CD4-positive, alpha-beta T cell treated with Interleukin-4 for 1 hour (primary cell): Measurements from ENCODE around the gene EML1.

Experiments used
- DNase-seq, 2 donors: peaks; one replicate each; pipeline ENCODE4 v3.0.0-alpha.2; 2020 to 2022

The EML1 gene

DNA sequence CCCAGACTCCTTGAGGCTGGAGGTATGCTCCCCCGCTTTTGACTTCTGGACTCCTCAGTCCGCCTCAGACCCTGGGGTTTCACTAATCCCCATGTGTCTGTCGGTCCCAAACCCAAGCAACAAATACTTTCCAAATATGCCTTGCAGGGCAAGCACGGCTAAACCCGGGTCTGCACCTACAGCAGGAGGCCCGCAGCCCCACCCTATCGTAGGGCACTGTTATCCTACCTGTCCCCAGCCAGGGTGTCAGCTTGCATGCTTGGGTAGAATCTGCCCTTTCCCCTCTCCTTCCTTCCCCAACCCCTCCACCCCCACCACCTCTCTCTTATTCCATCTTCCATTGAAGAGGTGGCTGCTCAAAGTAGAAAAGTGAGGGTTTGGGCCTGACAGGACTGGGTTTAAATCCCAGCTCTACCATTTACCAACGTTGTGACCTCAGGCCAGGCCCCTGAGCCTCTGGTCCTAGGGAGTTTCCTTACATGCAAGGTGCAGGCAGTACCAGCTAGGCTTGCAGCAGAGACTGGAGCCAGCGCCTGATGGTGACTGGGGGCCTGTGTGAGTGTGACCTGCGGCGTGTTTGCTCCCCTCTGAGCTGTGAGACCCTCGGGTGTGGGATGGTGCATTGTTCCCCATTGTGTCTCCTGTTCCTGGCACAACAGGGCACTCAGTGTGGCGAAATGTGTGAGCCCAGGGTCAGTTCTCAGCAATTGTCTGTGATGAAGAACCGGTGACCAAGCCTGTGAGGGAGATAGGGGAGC, 11.2 kb upstream of the EML1 start:
- no peak for DNase-seq

DNA sequence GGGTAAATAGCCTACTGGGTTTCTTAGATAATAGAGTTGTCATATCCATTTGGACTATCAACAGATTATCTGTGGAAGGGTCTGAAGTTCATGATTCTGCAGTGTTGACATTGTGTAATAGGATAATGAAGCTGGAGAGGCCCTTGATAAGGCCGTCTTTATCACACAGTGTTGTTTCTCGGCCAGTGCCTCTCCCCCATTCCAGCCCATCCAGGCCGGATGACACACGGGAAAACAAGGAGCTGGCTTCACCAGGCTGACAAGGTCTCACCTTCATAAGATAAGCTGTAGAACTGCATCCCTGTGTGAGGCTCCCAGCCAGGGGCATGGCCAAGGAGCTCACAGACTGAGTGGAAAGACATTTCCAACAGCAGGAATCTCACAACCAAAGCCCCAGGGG, 8.7 kb upstream of the EML1 start:
- DNase-seq = no peak

DNA sequence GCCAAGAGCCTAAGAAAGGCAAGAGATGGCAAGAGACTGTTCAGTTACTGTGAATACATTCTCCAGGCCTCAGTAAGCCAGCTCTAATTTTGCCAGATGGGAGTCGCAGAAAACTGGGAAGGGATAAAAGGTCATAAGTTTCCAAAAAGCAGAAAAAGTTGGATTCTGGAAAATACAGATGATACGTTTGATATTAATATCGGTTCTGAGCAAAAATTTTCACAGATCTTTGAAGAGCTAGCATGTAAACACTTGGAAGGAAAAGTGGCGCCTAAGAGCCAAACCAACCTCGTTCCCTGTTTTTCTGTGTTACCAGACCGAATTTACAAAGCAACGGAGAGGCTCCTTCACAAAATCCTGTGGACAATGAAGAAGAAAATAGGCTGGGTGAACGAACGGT, 7.8 kb upstream of the EML1 start:
- no peak for DNase-seq

DNA sequence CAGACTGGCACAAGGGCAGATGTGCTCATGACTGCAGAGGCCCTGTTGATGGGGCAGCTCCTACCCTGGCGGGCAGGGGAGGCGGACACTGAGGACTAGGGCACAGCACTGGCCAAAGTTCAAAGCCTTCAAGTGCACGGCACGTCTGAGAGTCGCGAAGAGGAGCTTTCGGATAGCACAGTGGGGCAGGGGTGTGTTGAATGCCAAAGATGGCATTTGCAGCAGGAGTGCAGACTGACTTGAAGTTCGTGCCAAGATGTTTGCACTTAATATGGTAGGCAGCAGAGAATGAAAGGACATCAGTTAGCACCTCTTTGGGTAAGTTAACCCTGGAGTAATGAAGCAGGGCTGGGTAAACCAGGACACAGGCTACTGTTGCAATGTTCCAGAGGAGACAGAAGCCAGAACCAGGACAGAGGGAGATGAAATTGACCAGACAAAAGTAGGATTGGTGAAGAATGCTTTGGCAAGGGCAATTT, 6.7 kb upstream of the EML1 start:
- DNase-seq = no peak

DNA sequence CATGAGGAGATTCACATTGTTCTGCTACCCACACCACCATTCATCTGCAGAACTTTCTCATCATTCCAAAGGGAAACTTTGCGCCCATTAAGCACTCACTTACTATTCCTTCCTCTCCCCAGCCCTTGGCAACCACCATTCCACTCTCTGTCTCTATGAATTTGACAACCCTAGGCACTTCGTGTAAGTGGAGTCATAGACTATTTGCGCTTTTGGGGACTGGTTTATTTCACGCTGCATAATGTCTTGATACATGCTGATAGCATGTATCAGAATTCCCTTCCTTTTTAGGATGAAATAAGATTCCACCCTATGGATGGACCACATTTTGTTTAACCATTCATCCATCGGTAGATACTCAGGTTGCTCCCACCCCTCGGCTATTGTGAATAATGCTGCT, 4.5 kb upstream of the EML1 start:
- no peak for DNase-seq

DNA sequence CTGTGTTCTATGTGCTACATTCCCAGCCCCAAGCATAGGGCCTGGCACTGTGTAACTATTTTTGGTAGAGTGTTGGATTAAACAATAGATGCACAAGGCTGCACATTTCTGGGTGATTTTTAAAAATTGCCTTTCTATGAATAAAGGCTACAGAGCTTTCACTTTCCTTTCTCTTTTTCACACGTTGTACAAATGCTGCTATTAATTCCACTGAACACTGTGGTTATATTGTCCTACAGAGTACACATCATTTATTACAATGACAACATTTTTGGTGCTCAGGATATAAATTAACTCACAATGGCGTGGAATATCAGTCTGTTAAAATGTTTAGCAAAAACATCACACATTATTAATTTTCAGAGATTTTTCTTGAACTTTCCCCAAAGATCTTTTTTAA, 3.6 kb upstream of the EML1 start:
- DNase-seq = no peak

DNA sequence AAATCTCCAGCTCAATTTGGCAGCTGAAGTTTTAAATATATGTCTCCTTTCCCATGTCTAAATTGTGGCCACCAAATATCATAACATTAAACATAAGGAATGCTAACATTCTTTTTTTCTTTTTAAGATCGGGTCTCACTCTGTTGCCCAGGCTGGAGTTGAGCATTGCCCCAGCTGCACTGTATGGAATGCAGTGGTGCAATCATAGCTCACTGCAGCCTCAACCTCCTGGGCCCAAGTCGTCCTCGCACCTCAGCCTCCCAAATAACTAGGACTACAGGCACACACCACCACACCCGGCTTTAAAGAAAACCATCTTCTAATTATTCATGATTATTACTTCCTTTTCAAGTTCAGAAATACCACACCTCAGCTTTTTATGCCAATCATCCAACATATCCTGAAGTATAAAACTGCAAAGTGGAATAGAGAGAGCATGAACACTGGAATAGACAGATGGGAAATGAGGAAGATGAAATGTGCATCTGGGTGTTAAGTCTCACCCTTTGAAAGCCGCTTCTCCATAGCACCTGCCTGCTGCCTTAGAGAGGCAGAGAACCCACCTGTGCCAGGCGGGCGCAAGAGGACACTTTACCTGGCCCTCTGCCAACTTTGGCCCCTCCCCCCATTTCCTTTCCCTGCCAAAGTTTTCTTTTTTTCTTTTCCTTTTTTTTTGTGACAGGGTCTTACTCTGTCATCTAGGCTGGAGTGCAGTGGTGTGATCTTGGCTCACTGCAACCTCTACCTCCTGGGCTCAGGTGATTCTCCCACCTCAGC, 2.8 kb upstream of the EML1 start:
- DNase-seq = no peak

DNA sequence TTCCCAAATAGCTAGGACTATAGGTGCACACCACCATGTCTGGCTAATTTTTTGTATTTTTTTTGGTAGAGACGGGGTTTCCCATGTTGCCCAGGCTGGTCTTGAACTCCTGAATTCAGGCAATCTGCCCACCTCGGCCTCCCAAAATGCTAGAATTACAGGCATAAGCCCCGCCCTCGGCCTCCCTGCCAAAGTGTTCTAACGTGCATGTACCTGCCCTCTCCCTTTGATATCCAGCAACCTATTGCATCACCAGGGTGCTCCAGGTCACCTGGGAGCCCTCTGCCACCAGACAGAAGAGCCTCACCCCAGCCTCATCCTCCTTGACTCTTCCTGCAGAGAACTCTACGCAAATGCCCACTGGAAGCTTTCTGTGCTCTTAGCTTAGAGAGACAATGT, 2.2 kb upstream of the EML1 start:
- no peak for DNase-seq

DNA sequence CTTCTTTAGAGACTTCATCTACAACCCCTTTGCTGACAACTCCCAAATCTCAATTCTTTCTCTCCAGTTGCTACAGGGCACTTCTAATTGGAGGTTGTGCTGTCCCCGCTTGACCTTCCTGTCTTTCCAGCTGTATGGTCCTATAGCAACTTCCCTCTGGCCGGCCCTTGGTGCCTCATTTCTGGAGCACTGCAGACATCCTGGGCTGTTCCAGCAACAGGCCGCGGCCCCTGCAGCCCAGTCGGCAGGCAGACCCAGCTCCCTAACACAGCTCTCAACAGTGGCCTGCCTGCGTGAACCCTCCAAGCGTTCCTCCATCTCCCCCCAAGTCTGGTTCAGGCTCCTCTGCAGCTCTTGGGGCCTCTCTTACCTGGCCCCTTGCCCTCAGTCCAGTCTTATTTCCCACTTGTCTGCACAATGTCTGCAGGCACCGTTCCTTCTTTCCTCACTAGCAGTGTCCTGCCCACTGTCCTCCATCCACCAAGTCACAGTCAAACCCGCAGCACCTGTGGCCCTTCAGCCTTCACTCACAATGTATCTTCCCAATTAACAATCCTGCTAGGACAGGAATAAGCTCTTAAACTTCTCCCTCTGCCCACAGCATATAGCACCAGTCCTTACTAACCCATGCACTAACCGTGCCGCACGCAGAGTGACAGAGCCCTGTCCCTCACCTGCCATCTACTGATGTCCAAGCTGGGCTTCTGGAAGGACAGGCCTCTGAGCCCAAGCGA, 1.6 kb upstream of the EML1 start:
- no peak for DNase-seq

DNA sequence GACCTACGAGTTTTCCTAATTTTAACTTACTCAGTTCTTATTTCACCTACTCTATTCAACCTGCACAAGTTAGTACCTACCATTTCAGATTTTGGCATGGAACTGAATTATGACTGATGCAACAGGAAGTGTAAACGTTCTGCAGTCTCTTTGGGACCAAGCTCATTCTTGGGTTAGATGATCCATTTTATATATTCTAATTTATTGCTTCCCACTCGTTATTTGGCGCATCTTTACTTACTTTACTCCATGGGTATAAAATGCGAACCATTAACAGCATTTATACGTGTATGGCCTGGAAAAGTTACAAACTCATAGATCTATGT, 1.0 kb upstream of the EML1 start:
- DNase-seq = no peak

DNA sequence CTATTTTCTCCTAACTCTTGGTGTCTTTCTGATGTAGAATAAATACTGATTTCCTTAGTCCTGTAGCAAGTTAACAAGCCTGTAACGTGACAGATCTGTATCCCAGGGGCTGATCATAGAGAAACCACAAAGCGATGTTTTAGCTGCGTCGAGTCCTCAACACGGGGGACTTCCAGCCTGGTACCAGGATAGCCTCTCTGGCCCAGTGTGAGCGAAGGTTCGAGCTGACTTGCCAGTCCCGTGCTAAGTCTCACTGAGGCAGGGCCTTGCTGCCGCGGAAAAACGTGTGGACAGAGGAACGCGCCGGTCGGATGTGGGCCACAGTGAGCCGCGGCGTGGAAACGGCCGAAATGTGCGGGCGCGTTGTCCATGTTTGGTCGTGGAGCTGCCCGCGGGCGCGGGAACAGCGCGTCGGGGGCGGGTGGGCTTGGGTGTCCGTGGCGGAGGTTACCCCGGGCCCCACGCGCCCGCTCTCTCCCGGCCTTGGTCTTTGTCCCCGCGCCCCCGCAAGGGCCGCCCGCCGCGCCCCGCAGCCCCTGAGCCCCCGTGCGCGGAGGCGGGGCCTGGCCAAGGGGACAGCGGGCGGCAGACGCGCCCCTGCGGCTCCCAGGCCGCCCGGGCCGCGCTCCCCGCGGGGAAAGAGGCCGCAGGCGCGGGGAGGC, 531 bp upstream of the EML1 start:
- peak in 1 of 2 donors; percentile 8 for DNase-seq

DNA sequence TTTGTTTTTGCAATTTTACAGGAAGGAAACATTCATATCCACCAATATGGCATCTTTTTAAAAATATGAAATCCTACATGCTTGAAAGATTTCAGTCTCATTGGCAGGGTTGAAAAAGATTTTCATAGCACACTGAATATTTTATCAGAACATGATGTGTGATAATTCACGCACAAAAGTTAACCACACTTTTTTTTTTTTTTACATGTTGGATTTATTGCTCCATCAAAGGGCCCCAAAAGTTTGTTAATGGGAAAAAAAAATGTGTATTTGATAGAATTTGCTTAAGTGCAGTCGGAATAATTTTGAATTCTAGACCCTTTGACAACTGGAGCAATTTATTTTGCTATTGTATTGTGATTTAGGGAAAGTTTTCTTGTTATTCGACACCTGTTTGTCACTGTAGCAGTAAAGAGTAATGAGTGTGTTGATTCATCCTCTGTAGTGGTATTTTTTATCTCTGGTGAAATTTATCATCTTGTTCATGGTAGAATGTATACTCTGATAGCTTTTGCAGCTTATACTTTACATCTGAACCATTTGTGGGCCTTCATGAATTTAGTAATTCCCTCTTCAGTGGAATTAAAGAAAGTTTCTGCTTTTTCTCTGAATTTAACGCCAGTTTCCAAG, 1.1 kb downstream of the EML1 start:
- DNase-seq = no peak

DNA sequence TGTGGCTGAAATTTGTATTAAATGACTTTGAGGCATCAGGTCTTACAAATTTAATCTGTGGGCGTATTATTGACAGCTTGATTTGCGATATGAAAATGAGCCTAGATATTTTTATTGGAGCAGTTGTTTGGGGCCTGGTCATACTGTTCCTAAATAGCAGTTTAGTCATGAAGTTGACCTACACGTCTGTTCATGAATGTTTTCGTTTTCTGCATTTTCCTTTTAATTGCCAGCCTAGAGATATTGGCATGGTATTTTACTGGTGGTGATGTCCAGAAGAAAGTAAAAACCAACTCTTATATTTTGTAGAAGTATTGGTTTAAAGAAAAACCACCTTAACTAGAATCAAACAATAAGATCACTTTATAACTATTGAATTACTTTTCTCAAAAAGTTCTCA, 1.8 kb downstream of the EML1 start:
- no peak for DNase-seq

DNA sequence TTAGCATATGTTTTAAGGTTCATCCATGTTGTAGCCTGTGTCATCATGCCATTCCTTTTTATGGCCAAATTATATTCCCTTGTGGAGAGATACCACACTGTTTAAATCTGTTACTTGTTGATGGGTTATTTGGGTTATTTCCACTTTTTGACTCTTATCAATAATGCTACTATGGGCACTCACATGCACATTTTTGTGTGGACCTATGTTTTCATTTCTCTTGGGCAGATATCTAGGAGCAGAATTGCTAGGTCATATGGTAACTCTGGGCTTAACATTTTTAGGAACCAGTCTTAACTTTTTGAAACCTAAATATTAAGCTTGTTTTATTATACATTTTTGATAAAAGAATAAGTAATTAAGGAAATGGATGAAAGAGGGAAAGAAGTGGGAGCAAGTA, 4.0 kb downstream of the EML1 start:
- no peak for DNase-seq

DNA sequence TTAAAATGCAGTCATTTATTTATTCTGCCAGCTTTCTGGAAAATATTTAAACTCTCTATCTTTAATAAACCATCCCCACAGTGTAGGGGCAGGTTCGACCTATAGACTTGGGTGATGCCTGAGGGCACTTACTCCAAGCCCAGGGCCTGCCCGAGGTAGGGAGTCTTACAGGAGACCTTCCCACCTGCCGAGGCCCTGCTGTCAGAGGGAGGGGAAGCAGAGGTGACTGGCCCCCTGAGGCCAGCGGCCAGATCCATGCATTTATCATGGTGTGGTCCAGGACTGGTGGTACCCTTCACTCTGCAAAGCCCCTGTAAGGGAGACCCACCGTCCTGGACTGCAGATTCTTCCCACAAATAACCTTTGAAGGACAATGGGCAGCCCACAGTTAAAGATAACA, 7.6 kb downstream of the EML1 start:
- no peak for DNase-seq

DNA sequence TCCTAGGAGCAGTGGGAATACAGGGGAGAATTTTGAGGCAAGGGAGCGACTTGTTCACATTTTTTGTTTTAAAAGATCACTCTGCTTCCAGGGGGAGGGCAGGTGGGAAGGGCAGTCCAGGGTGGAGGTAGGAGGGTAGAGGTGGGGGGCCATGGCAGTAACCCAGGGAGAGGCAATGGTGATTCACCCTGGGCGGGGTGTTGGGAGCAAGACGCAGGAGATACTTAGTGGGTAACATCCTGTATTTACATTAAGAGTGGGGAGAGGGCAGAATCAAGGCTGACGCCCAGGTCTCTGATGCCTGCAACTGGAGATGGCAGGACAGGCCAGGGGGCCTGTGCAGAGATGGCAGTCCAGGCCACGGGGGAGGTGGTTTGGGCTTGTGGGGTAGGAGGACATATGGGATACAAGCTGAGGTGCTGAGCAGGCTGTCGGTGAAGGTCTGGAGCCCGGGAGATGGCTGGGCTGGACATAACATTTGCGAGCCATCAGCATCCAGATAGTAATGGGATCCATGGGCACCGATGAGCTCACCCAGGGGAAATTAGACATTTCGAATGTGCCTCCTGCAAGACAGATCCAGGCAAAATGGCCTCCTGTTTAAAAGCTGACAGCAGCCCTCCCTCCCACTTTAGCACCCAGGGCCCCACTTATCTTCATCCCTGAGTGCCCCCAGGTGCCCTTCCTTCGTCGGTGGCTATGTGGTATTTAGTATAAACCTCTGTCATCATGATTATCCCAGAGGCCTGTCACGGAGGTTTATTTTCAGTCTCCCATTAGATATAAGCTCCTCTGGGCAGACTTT, 9.3 kb downstream of the EML1 start:
- no peak for DNase-seq

DNA sequence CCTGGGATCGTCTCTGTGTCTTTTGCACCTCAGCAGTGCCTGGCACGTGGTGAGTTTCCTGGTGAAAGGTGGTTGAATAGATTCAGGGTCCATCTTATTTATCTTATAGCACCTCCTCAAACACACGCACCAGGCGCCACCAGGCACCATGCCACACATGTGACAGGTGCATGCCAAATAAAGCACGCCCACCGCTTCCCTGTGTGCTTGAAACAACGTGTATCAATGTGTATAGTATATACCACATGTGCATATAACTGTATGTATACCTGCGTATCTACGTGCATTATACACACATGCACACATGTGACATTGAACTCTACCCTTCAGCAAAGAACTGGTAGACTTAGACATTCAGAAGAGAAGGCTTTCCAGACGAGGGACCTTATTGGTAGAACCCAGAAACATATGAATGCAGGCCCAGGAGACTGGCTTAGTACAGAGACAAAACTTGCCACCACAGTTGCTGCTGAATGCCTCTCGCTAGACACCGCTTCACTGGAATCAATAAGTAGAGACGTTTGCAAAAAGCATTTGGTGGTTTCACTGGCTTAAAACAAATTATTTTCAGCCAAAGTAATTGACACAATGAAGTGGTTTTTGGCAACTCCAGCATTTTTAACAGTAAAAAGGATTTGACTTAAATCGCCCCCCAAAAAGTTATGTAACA, 10.0 kb downstream of the EML1 start:
- no peak for DNase-seq

DNA sequence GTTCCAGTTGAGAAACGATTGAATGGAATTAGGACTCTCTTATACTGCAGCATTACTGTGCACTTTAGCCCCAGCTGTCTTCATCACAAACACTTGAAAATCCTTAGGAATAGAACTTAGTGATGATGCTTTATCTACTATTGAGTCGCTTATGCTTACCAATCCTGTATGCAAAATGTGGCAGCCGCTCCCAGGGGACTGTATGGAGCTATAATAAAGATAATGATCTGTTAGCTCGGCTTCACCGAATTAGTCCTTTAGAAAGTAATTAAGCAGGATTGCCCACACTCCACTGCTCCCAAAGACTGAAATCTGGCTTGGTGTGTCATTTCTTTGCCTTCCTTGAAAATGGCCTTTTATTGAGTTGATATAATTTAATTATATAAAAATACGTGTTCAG, 10.6 kb downstream of the EML1 start:
- DNase-seq = no peak

DNA sequence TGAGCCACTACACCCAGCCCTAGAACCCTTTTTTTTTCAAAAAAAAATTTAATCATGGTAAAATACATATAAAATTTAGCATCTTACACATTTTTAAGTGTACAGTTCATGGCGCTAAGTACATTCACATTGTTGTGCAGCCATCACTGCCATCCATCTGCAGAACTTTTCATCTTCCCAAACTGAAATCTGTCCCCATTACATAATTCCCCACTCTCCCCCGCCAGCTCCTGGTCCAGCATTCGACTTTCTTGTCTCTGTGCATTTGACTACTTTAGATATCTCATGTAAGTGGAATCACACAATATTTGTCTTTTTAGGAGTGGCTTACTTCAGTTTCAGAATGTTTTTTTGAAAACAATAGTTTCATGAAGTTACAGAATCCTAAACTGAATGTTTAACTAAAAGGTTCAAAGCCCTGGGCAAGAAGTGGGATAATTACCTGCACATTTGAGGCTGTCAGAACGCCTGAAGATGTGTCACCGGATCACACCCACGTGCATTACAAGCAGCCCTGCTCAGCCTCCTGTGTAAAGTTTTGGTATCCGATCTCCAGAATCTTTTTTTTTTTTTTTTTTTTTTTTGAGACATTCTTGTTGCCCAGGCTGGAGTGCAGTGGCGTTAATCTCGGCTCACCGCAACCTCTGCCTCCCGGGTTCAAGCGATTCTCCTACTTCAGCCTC, 12.7 kb downstream of the EML1 start:
- DNase-seq = no peak

DNA sequence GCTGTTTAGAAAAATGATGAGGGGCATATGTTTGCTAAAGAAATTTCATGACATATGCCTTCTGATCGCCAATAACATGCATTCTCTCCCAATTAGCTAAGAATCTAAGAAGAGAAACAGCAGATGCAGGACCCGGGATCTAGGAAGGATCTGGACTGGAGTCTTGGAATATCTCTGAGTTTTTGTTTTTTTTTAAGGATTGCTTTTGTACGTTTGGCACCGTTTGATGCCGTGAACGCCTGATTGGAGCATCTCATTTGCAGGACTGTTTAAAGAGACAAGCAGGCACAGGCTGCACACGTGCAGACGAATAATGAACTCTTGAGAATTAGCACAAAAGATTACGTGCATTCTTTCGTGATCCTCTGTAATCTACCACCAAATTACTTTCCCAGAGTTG, 13.6 kb downstream of the EML1 start:
- DNase-seq = no peak
